RWPE1 (cell line): ENCODE data around the gene TBC1D14.
A peak's percentile ranks its signal among the peaks of the same experiment; 100 is the strongest.

ENCODE experiments used
- CTCF ChIA-PET: fragments of 350-600 bp; sonication (Branson Sonifier 250); formaldehyde crosslinking; extraction: SDS; loops from one replicate; lab custom pipeline; 2021; lab: Yijun Ruan, JAX
- POLR2A ChIA-PET: fragments of 400-600 bp; formaldehyde crosslinking; extraction: SDS; loops from one replicate; lab custom pipeline; 2020; ENCODE audit warnings: antibody characterized with exemption; ENCODE audit not compliant: low non-redundant PET; lab: Yijun Ruan, JAX
- DNase-seq: peaks from one replicate; pipeline ENCODE4 v3.0.0; 2012; ENCODE audit warnings: low spot score
- H3K27ac ChIP-seq: fragments of 450-650 bp; 2 replicates; pipeline ENCODE4 v1.5.1; 2017
- TF ChIP-seq, protein P1 (sequence below): fragments of 450-650 bp; conservative IDR thresholded peaks from 2 replicates; pipeline ENCODE4 v1.5.1; 2017; ENCODE audit warnings: low read depth, mild to moderate bottlenecking

The TBC1D14 gene

GRCh38 chr4:7002336-7002735 is 92.7 kb downstream of the TBC1D14 start:
- H3K27ac ChIP-seq, result peak overlapping the region; percentile 84
- ChIA-PET POLR2A (no interaction called here), CTCF (no interaction called here)
- DNase-seq, result no peak
- TF ChIP-seq, protein P1, sequence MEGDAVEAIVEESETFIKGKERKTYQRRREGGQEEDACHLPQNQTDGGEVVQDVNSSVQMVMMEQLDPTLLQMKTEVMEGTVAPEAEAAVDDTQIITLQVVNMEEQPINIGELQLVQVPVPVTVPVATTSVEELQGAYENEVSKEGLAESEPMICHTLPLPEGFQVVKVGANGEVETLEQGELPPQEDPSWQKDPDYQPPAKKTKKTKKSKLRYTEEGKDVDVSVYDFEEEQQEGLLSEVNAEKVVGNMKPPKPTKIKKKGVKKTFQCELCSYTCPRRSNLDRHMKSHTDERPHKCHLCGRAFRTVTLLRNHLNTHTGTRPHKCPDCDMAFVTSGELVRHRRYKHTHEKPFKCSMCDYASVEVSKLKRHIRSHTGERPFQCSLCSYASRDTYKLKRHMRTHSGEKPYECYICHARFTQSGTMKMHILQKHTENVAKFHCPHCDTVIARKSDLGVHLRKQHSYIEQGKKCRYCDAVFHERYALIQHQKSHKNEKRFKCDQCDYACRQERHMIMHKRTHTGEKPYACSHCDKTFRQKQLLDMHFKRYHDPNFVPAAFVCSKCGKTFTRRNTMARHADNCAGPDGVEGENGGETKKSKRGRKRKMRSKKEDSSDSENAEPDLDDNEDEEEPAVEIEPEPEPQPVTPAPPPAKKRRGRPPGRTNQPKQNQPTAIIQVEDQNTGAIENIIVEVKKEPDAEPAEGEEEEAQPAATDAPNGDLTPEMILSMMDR, result no peak

GRCh38 chr4:7003176-7003878 is 93.7 kb downstream of the TBC1D14 start:
- ChIA-PET CTCF (no interaction called here), POLR2A (no interaction called here)
- TF ChIP-seq, protein P1, result no peak
- no peak for DNase-seq
- peak overlapping the region; percentile 84 for H3K27ac ChIP-seq

GRCh38 chr4:7003879-7004240 is 94.2 kb downstream of the TBC1D14 start:
- TF ChIP-seq, protein P1, result no peak
- H3K27ac ChIP-seq, result peak overlapping the region; percentile 84
- CTCF ChIA-PET, result interaction anchor here (0.6 kb wide), 1 partner anchor 558 kb away, joined by 3 read pairs; no protein-coding TSS in a partner anchor
- POLR2A ChIA-PET, result interaction anchor here (1.6 kb wide), 1 partner anchor 17 kb away, joined by 4 read pairs; no protein-coding TSS in a partner anchor
- DNase-seq, result no peak

- POLR2A ChIA-PET, result interaction anchor here (1.6 kb wide), 1 partner anchor 18 kb away, joined by 4 read pairs; no protein-coding TSS in a partner anchor
- peak; percentile 66 for DNase-seq
- CTCF ChIA-PET, result interaction anchor here (0.6 kb wide), 1 partner anchor 559 kb away, joined by 3 read pairs; no protein-coding TSS in a partner anchor
- peak overlapping the region; percentile 84 for H3K27ac ChIP-seq
- TF ChIP-seq, protein P1, result no peak
These were observed 94.7 kb downstream of the TBC1D14 start for GRCh38 chr4:7004331-7004730.

DNA sequence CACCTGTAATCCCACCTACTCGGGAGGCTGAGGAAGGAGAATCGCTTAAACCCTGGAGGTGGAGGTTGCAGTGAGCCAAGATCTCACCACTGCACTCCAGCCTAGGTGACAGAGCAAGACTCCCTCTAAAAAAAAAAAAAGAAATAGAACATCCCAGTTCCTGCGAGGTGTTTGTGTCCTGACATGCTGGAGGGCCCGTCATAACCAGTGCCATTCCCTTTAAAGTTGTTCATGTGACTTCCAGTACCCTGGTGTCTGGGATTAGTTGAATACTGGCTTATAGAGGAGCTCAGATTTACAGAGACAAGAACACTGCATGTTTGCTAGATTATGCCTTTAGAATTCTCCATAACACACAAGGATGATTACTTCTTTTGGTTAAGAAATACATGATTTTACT is 95.9 kb downstream of the TBC1D14 start:
- TF ChIP-seq, protein P1, result no peak
- peak overlapping the region; percentile 84 for H3K27ac ChIP-seq
- CTCF ChIA-PET, result no interaction called here
- POLR2A ChIA-PET, result no interaction called here
- DNase-seq, result no peak

GRCh38 chr4:7006411-7006810 is 96.8 kb downstream of the TBC1D14 start:
- TF ChIP-seq, protein P1, result no peak
- no peak for DNase-seq
- POLR2A ChIA-PET, result no interaction called here
- H3K27ac ChIP-seq, result no peak overlapping the region
- CTCF ChIA-PET, result no interaction called here
